Measurements from ENCODE around the gene E4F1.

The E4F1 gene

GRCh38 chr16:2233046-2233775 is 9.8 kb downstream of the E4F1 start:
- Histone ChIP-seq H3K23ac (ENCODE audit: low read length in 2 of 2) (no peak overlapping the region), H3K79me1 (replicated peaks; ENCODE audit: low read length, poor library complexity, severe bottlenecking) (peaks cover 30% of the 10 kb centered on the region), H3K4me2 (ENCODE audit: low read length, poor library complexity, severe bottlenecking) (no peak overlapping the region), H2BK120ac (ENCODE audit: low read depth, low read length) (no peak overlapping the region), H4K91ac (ENCODE audit: low read length) (no peak overlapping the region), H3K4me1 (ENCODE audit: control insufficient read depth, insufficient read depth, low read depth, low read length) (peaks cover 27% of the 10 kb centered on the region), H3K36me3 (ENCODE audit: control insufficient read depth in 1 of 2, insufficient read depth in 2 of 2, low read depth in 1 of 2, low read length in 2 of 2) (peaks cover 69 to 100% of the 10 kb centered on the region in 2 experiments), H3K4me3 (ENCODE audit: insufficient read depth in 1 of 2, low read depth in 1 of 2, low read length in 2 of 2) (no peak overlapping the region), H3K4ac (ENCODE audit: low read depth in 1 of 2, low read length in 2 of 2) (no peak overlapping the region), H2AK5ac (ENCODE audit: low read length, severe bottlenecking) (no peak overlapping the region), H3K27ac (ENCODE audit: low read length, poor library complexity, severe bottlenecking) (no peak overlapping the region), H2AFZ (ENCODE audit: low read depth, low read length) (no peak overlapping the region), H3K9me3 (ENCODE audit: control insufficient read depth, low read length) (no peaks in the 10 kb centered on the region), H3K9ac (ENCODE audit: low read length) (no peak overlapping the region), H2BK5ac (ENCODE audit: low read depth, low read length, poor library complexity, severe bottlenecking) (no peak overlapping the region), H2BK12ac (ENCODE audit: low read length in 2 of 2) (no peak overlapping the region), H2BK15ac (ENCODE audit: low read depth, poor library complexity, severe bottlenecking) (no peak overlapping the region), H3K18ac (ENCODE audit: low read depth in 1 of 2, low read length in 2 of 2) (no peak overlapping the region), H3K27me3 (ENCODE audit: control insufficient read depth in 1 of 2, insufficient read depth in 1 of 2, low read length in 2 of 2) (peaks cover 3 to 18% of the 10 kb centered on the region in 2 experiments), H3K14ac (ENCODE audit: low read length in 2 of 2) (no peak overlapping the region), H4K8ac (ENCODE audit: low read length) (no peak overlapping the region)
- DNase-seq = no peak
- 96% methylated on average over 28 of the region's 28 CpGs for WGBS

- H3K18ac ChIP-seq (ENCODE audit: low read depth in 1 of 2, low read length in 2 of 2) = no peak overlapping the region
- H3K4me1 ChIP-seq (ENCODE audit: control insufficient read depth, insufficient read depth, low read depth, low read length) = peaks cover 27% of the 10 kb centered on the region
- peaks cover 21% of the 10 kb centered on the region for H3K79me1 ChIP-seq (replicated peaks; ENCODE audit: low read length, poor library complexity, severe bottlenecking)
- no peak overlapping the region for H4K91ac ChIP-seq (ENCODE audit: low read length)
- no peak overlapping the region for H4K8ac ChIP-seq (ENCODE audit: low read length)
- H3K4me2 ChIP-seq (ENCODE audit: low read length, poor library complexity, severe bottlenecking) = no peak overlapping the region
- H2BK12ac ChIP-seq (ENCODE audit: low read length in 2 of 2) = no peak overlapping the region
- H2AK5ac ChIP-seq (ENCODE audit: low read length, severe bottlenecking) = no peak overlapping the region
- H3K9ac ChIP-seq (ENCODE audit: low read length) = no peak overlapping the region
- no peak overlapping the region for H3K14ac ChIP-seq (ENCODE audit: low read length in 2 of 2)
- peaks cover 62 to 97% of the 10 kb centered on the region in 2 experiments for H3K36me3 ChIP-seq (ENCODE audit: control insufficient read depth in 1 of 2, insufficient read depth in 2 of 2, low read depth in 1 of 2, low read length in 2 of 2)
- H2AFZ ChIP-seq (ENCODE audit: low read depth, low read length) = no peak overlapping the region
- H3K23ac ChIP-seq (ENCODE audit: low read length in 2 of 2) = no peak overlapping the region
- DNase-seq = no peak
- 97% methylated on average over 51 of the region's 51 CpGs for WGBS
- no peak overlapping the region for H2BK120ac ChIP-seq (ENCODE audit: low read depth, low read length)
- H2BK15ac ChIP-seq (ENCODE audit: low read depth, poor library complexity, severe bottlenecking) = no peak overlapping the region
- no peak overlapping the region for H3K4me3 ChIP-seq (ENCODE audit: insufficient read depth in 1 of 2, low read depth in 1 of 2, low read length in 2 of 2)
- no peak overlapping the region for H2BK5ac ChIP-seq (ENCODE audit: low read depth, low read length, poor library complexity, severe bottlenecking)
- H3K27ac ChIP-seq (ENCODE audit: low read length, poor library complexity, severe bottlenecking) = no peak overlapping the region
- no peaks in the 10 kb centered on the region for H3K9me3 ChIP-seq (ENCODE audit: control insufficient read depth, low read length)
- peaks cover 3 to 18% of the 10 kb centered on the region in 2 experiments for H3K27me3 ChIP-seq (ENCODE audit: control insufficient read depth in 1 of 2, insufficient read depth in 1 of 2, low read length in 2 of 2)
- no peak overlapping the region for H3K4ac ChIP-seq (ENCODE audit: low read depth in 1 of 2, low read length in 2 of 2)
Measured at GRCh38 chr16:2233872-2234812, 10.8 kb downstream of the E4F1 start.

- Histone ChIP-seq H3K4ac (ENCODE audit: low read depth in 1 of 2, low read length in 2 of 2) (no peak overlapping the region), H2BK12ac (ENCODE audit: low read length in 2 of 2) (no peak overlapping the region), H3K18ac (ENCODE audit: low read depth in 1 of 2, low read length in 2 of 2) (no peak overlapping the region), H2BK120ac (ENCODE audit: low read depth, low read length) (no peak overlapping the region), H2AFZ (ENCODE audit: low read depth, low read length) (no peak overlapping the region), H3K4me1 (ENCODE audit: control insufficient read depth, insufficient read depth, low read depth, low read length) (peaks cover 27% of the 10 kb centered on the region), H2BK15ac (ENCODE audit: low read depth, poor library complexity, severe bottlenecking) (no peak overlapping the region), H3K23ac (ENCODE audit: low read length in 2 of 2) (no peak overlapping the region), H3K36me3 (ENCODE audit: control insufficient read depth in 1 of 2, insufficient read depth in 2 of 2, low read depth in 1 of 2, low read length in 2 of 2) (peaks cover 59 to 96% of the 10 kb centered on the region in 2 experiments), H2AK5ac (ENCODE audit: low read length, severe bottlenecking) (no peak overlapping the region), H3K9me3 (ENCODE audit: control insufficient read depth, low read length) (no peaks in the 10 kb centered on the region), H2BK5ac (ENCODE audit: low read depth, low read length, poor library complexity, severe bottlenecking) (no peak overlapping the region), H3K9ac (ENCODE audit: low read length) (no peak overlapping the region), H3K79me1 (replicated peaks; ENCODE audit: low read length, poor library complexity, severe bottlenecking) (peaks cover 15% of the 10 kb centered on the region), H3K27me3 (ENCODE audit: control insufficient read depth in 1 of 2, insufficient read depth in 1 of 2, low read length in 2 of 2) (peaks cover 3 to 18% of the 10 kb centered on the region in 2 experiments), H3K4me3 (ENCODE audit: insufficient read depth in 1 of 2, low read depth in 1 of 2, low read length in 2 of 2) (no peak overlapping the region), H4K91ac (ENCODE audit: low read length) (no peak overlapping the region), H3K4me2 (ENCODE audit: low read length, poor library complexity, severe bottlenecking) (no peak overlapping the region), H3K14ac (ENCODE audit: low read length in 2 of 2) (no peak overlapping the region), H4K8ac (ENCODE audit: low read length) (no peak overlapping the region), H3K27ac (ENCODE audit: low read length, poor library complexity, severe bottlenecking) (no peak overlapping the region)
- WGBS = 93% methylated on average over 16 of the region's 18 CpGs
- no peak for DNase-seq
Measured at GRCh38 chr16:2234813-2235170, 11.4 kb downstream of the E4F1 start.

- Histone ChIP-seq H3K4me3 (ENCODE audit: insufficient read depth in 1 of 2, low read depth in 1 of 2, low read length in 2 of 2) (no peak overlapping the region), H3K36me3 (ENCODE audit: control insufficient read depth in 1 of 2, insufficient read depth in 2 of 2, low read depth in 1 of 2, low read length in 2 of 2) (peaks cover 56 to 94% of the 10 kb centered on the region in 2 experiments), H3K4me2 (ENCODE audit: low read length, poor library complexity, severe bottlenecking) (no peak overlapping the region), H3K4me1 (ENCODE audit: control insufficient read depth, insufficient read depth, low read depth, low read length) (peaks cover 26% of the 10 kb centered on the region), H3K27me3 (ENCODE audit: control insufficient read depth in 1 of 2, insufficient read depth in 1 of 2, low read length in 2 of 2) (peaks cover 3 to 18% of the 10 kb centered on the region in 2 experiments), H4K91ac (ENCODE audit: low read length) (no peak overlapping the region), H3K18ac (ENCODE audit: low read depth in 1 of 2, low read length in 2 of 2) (no peak overlapping the region), H4K8ac (ENCODE audit: low read length) (no peak overlapping the region), H2AFZ (ENCODE audit: low read depth, low read length) (no peak overlapping the region), H3K9ac (ENCODE audit: low read length) (no peak overlapping the region), H2AK5ac (ENCODE audit: low read length, severe bottlenecking) (no peak overlapping the region), H3K9me3 (ENCODE audit: control insufficient read depth, low read length) (no peaks in the 10 kb centered on the region), H2BK15ac (ENCODE audit: low read depth, poor library complexity, severe bottlenecking) (no peak overlapping the region), H2BK120ac (ENCODE audit: low read depth, low read length) (no peak overlapping the region), H3K23ac (ENCODE audit: low read length in 2 of 2) (no peak overlapping the region), H3K27ac (ENCODE audit: low read length, poor library complexity, severe bottlenecking) (no peak overlapping the region), H2BK5ac (ENCODE audit: low read depth, low read length, poor library complexity, severe bottlenecking) (no peak overlapping the region), H3K79me1 (replicated peaks; ENCODE audit: low read length, poor library complexity, severe bottlenecking) (peaks cover 11% of the 10 kb centered on the region), H3K4ac (ENCODE audit: low read depth in 1 of 2, low read length in 2 of 2) (no peak overlapping the region), H2BK12ac (ENCODE audit: low read length in 2 of 2) (no peak overlapping the region), H3K14ac (ENCODE audit: low read length in 2 of 2) (no peak overlapping the region)
- WGBS = 97% methylated on average over 28 of the region's 28 CpGs
- DNase-seq = no peak
Measured at GRCh38 chr16:2235234-2235651, 11.9 kb downstream of the E4F1 start.
